ENCODE measurements around the gene PEX10.

DNA sequence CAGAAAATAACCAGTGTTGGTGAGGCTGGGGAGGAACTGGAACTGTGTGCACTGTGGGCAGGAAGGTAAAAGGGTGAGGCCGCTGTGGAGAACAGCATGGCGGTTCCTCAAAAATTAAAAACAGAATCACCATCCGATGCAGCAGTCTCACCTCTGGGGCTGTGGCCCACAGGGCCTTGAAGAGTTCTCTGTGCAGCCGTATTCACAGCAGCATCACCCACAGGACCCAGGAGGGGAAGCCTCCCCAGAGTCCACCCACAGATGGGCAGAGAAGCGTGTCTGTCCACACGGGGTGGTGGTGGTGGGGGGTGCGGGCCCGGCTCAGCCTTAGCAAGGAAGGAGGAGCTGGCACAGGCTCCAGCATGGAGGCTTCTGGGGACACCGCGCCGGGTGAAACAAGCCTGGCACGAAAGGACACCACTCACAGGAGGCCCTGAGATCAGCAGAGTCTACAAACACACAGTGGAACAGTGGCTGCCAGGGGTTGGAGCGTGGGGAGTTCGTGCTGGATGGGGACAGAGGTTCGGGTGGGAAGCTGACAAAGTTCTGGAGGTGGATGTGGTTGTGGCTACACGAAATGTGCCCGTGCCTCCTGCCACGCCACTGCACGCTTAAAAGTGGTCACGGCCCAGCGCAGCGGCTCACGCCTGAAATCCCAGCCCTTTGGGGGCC is 32.5 kb downstream of the PEX10 start:
- TF ChIP-seq CTCF (conservative IDR thresholded peaks at IDR 0.05) (no peak), EZH2 (IDR thresholded peaks at IDR 0.05; ENCODE audit: low read depth) (no peak)

Data from PC-9 (cell line).